ENCODE measurements around the gene SLC6A7. TPM values are rescaled to one million over a fixed set of nuclear protein-coding genes. Genes with fewer than 3 reads are reported as not detected.
A peak's percentile ranks its signal among the peaks of the same experiment; 100 is the strongest.

SLC6A7 gene
- polyA plus RNA-seq, 1 donor from 2014 or later = not detected

- no peaks in the 10 kb centered on the region for H3K9me3 Mint-ChIP-seq
- no peaks in the 10 kb centered on the region for H3K36me3 Mint-ChIP-seq
- no peak overlapping the region for H3K27ac Mint-ChIP-seq
- H3K27me3 Mint-ChIP-seq = peaks cover 25% of the 10 kb centered on the region
- peaks cover 0 to 8% (median 1%) of the 10 kb centered on the region in 3 donors for H3K4me1 Mint-ChIP-seq
- H3K4me3 Mint-ChIP-seq = no peak overlapping the region
Observed at GRCh38 chr5:150206779-150207115, 16.9 kb downstream of the SLC6A7 start.

DNA sequence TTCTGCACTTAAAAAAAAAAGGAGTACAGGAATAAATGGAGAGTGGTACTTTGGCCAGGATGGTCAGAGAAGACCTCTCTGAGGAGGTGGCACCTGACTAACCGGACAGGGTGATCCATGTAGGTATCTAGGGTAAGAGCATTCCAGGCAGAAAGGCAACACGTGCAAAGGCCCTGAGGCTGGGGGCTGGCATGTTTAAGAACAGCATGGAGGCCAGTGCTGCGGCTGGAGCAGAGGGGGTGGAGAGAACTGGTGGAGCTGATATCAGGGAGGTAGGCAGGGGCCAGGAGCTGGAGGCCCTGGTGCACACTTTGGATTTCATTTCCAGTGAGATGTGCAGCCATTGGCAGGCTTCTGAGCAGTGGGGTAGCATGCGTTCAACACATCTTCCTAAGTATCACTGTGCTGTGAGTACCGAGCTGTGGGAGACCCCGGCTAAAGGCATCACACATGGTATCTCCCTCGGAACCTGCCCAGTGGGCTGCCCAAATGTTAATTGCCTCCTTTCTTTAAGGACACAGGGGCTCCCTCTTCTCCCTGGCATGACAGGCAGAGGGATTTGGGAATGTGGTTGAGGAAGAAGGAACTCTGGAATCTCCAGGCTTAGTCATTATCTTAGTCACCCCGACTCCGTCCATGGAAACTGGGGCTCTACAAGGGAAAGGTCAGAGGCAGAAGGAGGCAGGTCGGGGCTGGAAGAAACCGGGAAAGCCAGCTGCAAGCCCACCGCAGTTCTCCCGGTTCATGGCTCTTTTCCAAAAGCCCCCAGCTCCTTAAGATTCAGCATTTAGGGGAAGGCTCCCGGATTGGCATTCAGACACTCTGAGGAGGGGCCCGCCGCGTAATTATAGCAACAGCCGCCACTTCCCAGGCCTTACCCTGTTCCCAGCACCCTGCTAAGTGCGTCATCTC lies 18.6 kb downstream of the SLC6A7 start:
- Mint-ChIP-seq H3K4me1 (peaks cover 0 to 8% (median 0%) of the 10 kb centered on the region in 3 donors), H3K4me3 (peak overlapping the region in 2 of 4 donors; percentile 20 to 57), H3K9me3 (no peaks in the 10 kb centered on the region), H3K36me3 (no peaks in the 10 kb centered on the region), H3K27ac (no peak overlapping the region), H3K27me3 (peaks cover 25% of the 10 kb centered on the region)

- no peaks in the 10 kb centered on the region for H3K9me3 Mint-ChIP-seq
- H3K36me3 Mint-ChIP-seq = no peaks in the 10 kb centered on the region
- H3K4me1 Mint-ChIP-seq = peaks cover 0 to 8% (median 0%) of the 10 kb centered on the region in 3 donors
- peaks cover 25% of the 10 kb centered on the region for H3K27me3 Mint-ChIP-seq
- peak overlapping the region in 1 of 3 donors; percentile 62 for H3K27ac Mint-ChIP-seq
- peak overlapping the region in 3 of 4 donors; percentile 20 to 57 (median 21) for H3K4me3 Mint-ChIP-seq
Observed at GRCh38 chr5:150209099-150209635, 19.3 kb downstream of the SLC6A7 start.

GRCh38 chr5:150210644-150211043 lies 20.8 kb downstream of the SLC6A7 start:
- H3K4me1 Mint-ChIP-seq = peaks cover 0 to 8% (median 0%) of the 10 kb centered on the region in 3 donors
- H3K27ac Mint-ChIP-seq = no peak overlapping the region
- H3K9me3 Mint-ChIP-seq = no peaks in the 10 kb centered on the region

GRCh38 chr5:150211156-150212030 lies 21.5 kb downstream of the SLC6A7 start:
- Mint-ChIP-seq H3K4me3 (no peak overlapping the region), H3K9me3 (no peaks in the 10 kb centered on the region), H3K27me3 (peaks cover 28% of the 10 kb centered on the region), H3K27ac (no peak overlapping the region), H3K36me3 (no peaks in the 10 kb centered on the region), H3K4me1 (peaks cover 0 to 8% (median 0%) of the 10 kb centered on the region in 3 donors)

More at GRCh38 chr5:150210644-150211043, 20.8 kb downstream of the SLC6A7 start:
- H3K36me3 Mint-ChIP-seq = no peaks in the 10 kb centered on the region
- H3K4me3 Mint-ChIP-seq = no peak overlapping the region
- peaks cover 27% of the 10 kb centered on the region for H3K27me3 Mint-ChIP-seq

DNA sequence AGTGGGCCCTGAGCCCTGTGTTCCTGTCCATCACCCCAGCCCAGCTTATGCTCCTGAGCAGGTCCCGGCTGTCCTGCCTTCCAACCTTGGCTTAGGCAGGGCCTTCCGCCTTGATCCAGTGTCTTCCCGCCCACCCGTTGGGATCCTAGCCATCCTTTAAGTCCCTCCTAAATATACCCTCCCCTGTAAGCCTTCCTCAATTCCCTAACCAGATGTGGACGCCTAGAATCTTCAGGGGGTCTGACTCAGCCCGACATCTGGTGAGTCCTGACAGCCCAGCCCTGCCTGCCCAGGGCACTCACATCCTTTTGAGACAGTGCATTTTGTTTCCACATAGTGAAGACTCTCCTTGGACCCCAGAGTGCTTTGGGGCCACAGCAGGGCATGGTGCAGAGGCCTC lies 23.7 kb downstream of the SLC6A7 start:
- H3K27ac Mint-ChIP-seq = no peak overlapping the region
- no peaks in the 10 kb centered on the region for H3K36me3 Mint-ChIP-seq
- no peak overlapping the region for H3K4me3 Mint-ChIP-seq
- peaks cover 0 to 9% (median 0%) of the 10 kb centered on the region in 3 donors for H3K4me1 Mint-ChIP-seq
- no peaks in the 10 kb centered on the region for H3K9me3 Mint-ChIP-seq
- peaks cover 24% of the 10 kb centered on the region for H3K27me3 Mint-ChIP-seq

- Mint-ChIP-seq H3K9me3 (no peaks in the 10 kb centered on the region), H3K27ac (no peak overlapping the region), H3K4me3 (no peak overlapping the region), H3K4me1 (peaks cover 0 to 3% (median 0%) of the 10 kb centered on the region in 3 donors), H3K36me3 (no peaks in the 10 kb centered on the region), H3K27me3 (peaks cover 19% of the 10 kb centered on the region)
Observed at GRCh38 chr5:150214289-150214688, 24.4 kb downstream of the SLC6A7 start.

DNA sequence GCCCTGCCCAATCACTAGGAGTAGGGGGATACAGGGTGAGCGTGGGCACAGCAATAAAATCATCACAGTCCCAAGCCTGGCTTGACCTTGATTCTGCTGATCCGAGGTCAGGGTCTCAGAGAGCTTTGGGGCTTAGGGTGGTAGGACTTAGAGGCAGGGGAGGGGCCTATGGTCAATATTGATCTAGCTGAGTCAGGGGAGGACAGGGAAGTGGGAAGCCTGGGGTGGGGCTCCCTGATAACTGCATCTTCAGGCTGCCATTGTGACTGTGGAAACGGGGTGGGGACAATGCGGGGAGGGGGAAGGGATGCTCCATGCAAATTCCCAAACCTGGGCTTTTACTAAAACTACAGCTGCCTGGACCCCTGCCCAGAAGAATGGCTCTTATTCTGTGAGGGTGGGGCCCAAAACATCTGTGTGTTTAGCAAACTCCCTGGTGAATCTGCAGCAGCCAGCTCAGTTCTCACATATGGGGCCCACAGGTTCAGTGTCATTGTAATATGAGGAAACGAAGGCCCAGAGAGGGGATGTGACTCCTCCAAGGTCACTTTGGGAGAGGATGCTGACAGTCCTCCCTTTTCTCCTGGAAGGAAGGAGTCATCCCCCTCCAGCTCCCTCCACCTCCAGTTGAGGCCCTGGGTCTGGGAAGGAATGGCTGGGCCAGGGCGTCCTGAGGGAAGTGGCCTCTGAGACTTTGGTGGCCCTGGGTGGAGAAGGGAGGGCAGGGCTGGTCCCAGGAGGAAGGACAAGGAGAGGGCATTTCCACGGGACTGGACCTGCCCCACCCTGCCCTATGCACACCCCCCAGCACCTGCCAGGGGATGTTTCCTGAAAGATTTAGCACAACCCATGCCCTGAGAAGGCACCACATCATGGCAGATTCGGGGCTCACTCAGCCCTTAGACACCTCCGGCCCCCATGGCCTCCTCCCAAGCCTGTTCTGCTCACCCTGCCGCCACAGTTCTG lies 26.4 kb downstream of the SLC6A7 start:
- peaks cover 0 to 2% (median 0%) of the 10 kb centered on the region in 3 donors for H3K4me1 Mint-ChIP-seq
- peak overlapping the region in 1 of 4 donors; percentile 43 for H3K4me3 Mint-ChIP-seq
- peaks cover 13% of the 10 kb centered on the region for H3K27me3 Mint-ChIP-seq
- no peak overlapping the region for H3K27ac Mint-ChIP-seq
- no peaks in the 10 kb centered on the region for H3K9me3 Mint-ChIP-seq
- H3K36me3 Mint-ChIP-seq = no peaks in the 10 kb centered on the region

GRCh38 chr5:150217038-150217437 lies 27.2 kb downstream of the SLC6A7 start:
- Mint-ChIP-seq H3K27me3 (peaks cover 13% of the 10 kb centered on the region), H3K36me3 (no peaks in the 10 kb centered on the region), H3K9me3 (no peaks in the 10 kb centered on the region), H3K4me1 (peaks cover 0 to 2% (median 0%) of the 10 kb centered on the region in 3 donors), H3K4me3 (no peak overlapping the region), H3K27ac (no peak overlapping the region)

GRCh38 chr5:150217873-150218692 lies 28.2 kb downstream of the SLC6A7 start:
- H3K27ac Mint-ChIP-seq = no peak overlapping the region
- peaks cover 0 to 2% (median 0%) of the 10 kb centered on the region in 3 donors for H3K4me1 Mint-ChIP-seq
- no peak overlapping the region for H3K4me3 Mint-ChIP-seq
- no peaks in the 10 kb centered on the region for H3K36me3 Mint-ChIP-seq
- H3K9me3 Mint-ChIP-seq = no peaks in the 10 kb centered on the region
- peaks cover 14% of the 10 kb centered on the region for H3K27me3 Mint-ChIP-seq

GRCh38 chr5:150218693-150219035 lies 28.8 kb downstream of the SLC6A7 start:
- Mint-ChIP-seq H3K36me3 (no peaks in the 10 kb centered on the region), H3K9me3 (no peaks in the 10 kb centered on the region), H3K4me1 (peaks cover 0 to 2% (median 0%) of the 10 kb centered on the region in 3 donors), H3K27me3 (peaks cover 14% of the 10 kb centered on the region), H3K27ac (no peak overlapping the region), H3K4me3 (no peak overlapping the region)

- no peaks in the 10 kb centered on the region for H3K36me3 Mint-ChIP-seq
- no peaks in the 10 kb centered on the region for H3K9me3 Mint-ChIP-seq
- no peak overlapping the region for H3K4me3 Mint-ChIP-seq
- H3K27ac Mint-ChIP-seq = no peak overlapping the region
- H3K27me3 Mint-ChIP-seq = peaks cover 14% of the 10 kb centered on the region
- peaks cover 0 to 2% (median 0%) of the 10 kb centered on the region in 3 donors for H3K4me1 Mint-ChIP-seq
Observed at GRCh38 chr5:150219142-150219541, 29.3 kb downstream of the SLC6A7 start.

- Mint-ChIP-seq H3K36me3 (no peaks in the 10 kb centered on the region), H3K9me3 (no peaks in the 10 kb centered on the region), H3K27ac (no peak overlapping the region), H3K4me3 (no peak overlapping the region), H3K4me1 (peaks cover 0 to 2% (median 0%) of the 10 kb centered on the region in 3 donors), H3K27me3 (peaks cover 12% of the 10 kb centered on the region)
Observed at GRCh38 chr5:150219861-150220260, 30.0 kb downstream of the SLC6A7 start.
